Kidney epithelial cell (primary cell): ENCODE data around the gene RNPEPL1. TPM values are rescaled to one million over a fixed set of nuclear protein-coding genes. Genes with fewer than 3 reads are reported as not detected.
"Not testable (repeated sequence)": the region's sequence is repeated elsewhere in the genome, so short reads cannot be mapped to it uniquely, and the experiment has no call there.

Source experiments
- DNase-seq: peaks from one replicate; pipeline ENCODE4 v3.0.0-alpha.2; 2010; ENCODE audit warnings: low read depth
- H3K27me3 ChIP-seq: 2 replicates; pipeline ENCODE4 v1.6.0; 2011; ENCODE audit warnings: low read length; ENCODE audit not compliant: control insufficient read depth, insufficient read depth
- H3K36me3 ChIP-seq: 2 replicates; pipeline ENCODE4 v1.5.1; 2011; ENCODE audit warnings: low read length; ENCODE audit not compliant: control insufficient read depth, insufficient read depth
- H3K4me3 ChIP-seq: 2 replicates; pipeline ENCODE4 v1.5.1; 2011; ENCODE audit warnings: low read depth, mild to moderate bottlenecking, control low read depth, low read length
- CTCF ChIP-seq: IDR thresholded peaks from 2 replicates; pipeline ENCODE4 v1.5.1; 2011; ENCODE audit warnings: mild to moderate bottlenecking, moderate library complexity, low read length, control low read depth, inconsistent platforms; ENCODE audit not compliant: insufficient read depth, poor library complexity, severe bottlenecking
- total RNA-seq: library from RNA; depleted of rRNA; stranded (reverse); fragments of >200 nt; gene quantifications from 2 replicates; pipeline ENCODE4 v1.2.3, GENCODE V29; 2015

RNPEPL1 gene
- total RNA-seq, 1 donor from 2014 or later, result 91.3 TPM

- TF ChIP-seq CTCF, result no peak
- DNase-seq, result no peak
- H3K36me3 ChIP-seq, result no peaks in the 10 kb centered on the region
- H3K4me3 ChIP-seq, result no peak overlapping the region
- H3K27me3 ChIP-seq, result no peaks in the 10 kb centered on the region
Measured at GRCh38 chr2:240614391-240614790, 46.1 kb downstream of the RNPEPL1 start.

GRCh38 chr2:240615396-240615795 lies 47.1 kb downstream of the RNPEPL1 start:
- Histone ChIP-seq H3K27me3 (no peaks in the 10 kb centered on the region), H3K4me3 (no peak overlapping the region), H3K36me3 (no peaks in the 10 kb centered on the region)
- no peak for DNase-seq
- TF ChIP-seq CTCF, result no peak

GRCh38 chr2:240615820-240616547 lies 47.7 kb downstream of the RNPEPL1 start:
- no peak for TF ChIP-seq CTCF
- DNase-seq, result no peak
- Histone ChIP-seq H3K36me3 (no peaks in the 10 kb centered on the region), H3K4me3 (no peak overlapping the region), H3K27me3 (no peaks in the 10 kb centered on the region)

- not testable (repeated sequence) for H3K27me3 ChIP-seq, DNase-seq, H3K36me3 ChIP-seq, H3K4me3 ChIP-seq
Measured at GRCh38 chr2:240616860-240617666, 48.8 kb downstream of the RNPEPL1 start.

- no peak for DNase-seq
- TF ChIP-seq CTCF, result no peak
Measured at GRCh38 chr2:240618776-240619175, 50.5 kb downstream of the RNPEPL1 start.

GRCh38 chr2:240619506-240620148 lies 51.3 kb downstream of the RNPEPL1 start:
- peaks cover 9% of the 10 kb centered on the region for H3K27me3 ChIP-seq
- no peaks in the 10 kb centered on the region for H3K36me3 ChIP-seq
- no peak overlapping the region for H3K4me3 ChIP-seq
- TF ChIP-seq CTCF, result no peak
- no peak for DNase-seq

More at GRCh38 chr2:240618776-240619175, 50.5 kb downstream of the RNPEPL1 start:
- no peak overlapping the region for H3K4me3 ChIP-seq
- no peaks in the 10 kb centered on the region for H3K36me3 ChIP-seq
- H3K27me3 ChIP-seq, result peaks cover 9% of the 10 kb centered on the region
